Pulmonary artery endothelial cell (primary cell): ENCODE data around the gene BCL2. TPM values are rescaled to one million over a fixed set of nuclear protein-coding genes. Genes with fewer than 3 reads are reported as not detected.

Source experiments
- DNase-seq: peaks from one replicate; pipeline ENCODE4 v3.0.0-alpha.2; 2011; ENCODE audit warnings: low read depth, low spot score
- total RNA-seq: library from RNA; depleted of rRNA; stranded (reverse); fragments of >200 nt; gene quantifications from 2 replicates; pipeline ENCODE4 v1.2.3, GENCODE V29; 2014

Gene BCL2
- total RNA-seq, 1 donor from 2014 or later, result 1.3 TPM

- DNase-seq, result no peak
These were observed 133.6 kb downstream of the BCL2 start for GRCh38 chr18:63185984-63186383.

- no peak for DNase-seq
These were observed 135.4 kb downstream of the BCL2 start for GRCh38 chr18:63183952-63184770.

- DNase-seq, result no peak
These were observed 136.2 kb downstream of the BCL2 start for GRCh38 chr18:63183378-63183777.

- DNase-seq, result no peak
These were observed 136.7 kb downstream of the BCL2 start for GRCh38 chr18:63182861-63183260.

GRCh38 chr18:63182310-63182772 is 137.2 kb downstream of the BCL2 start:
- DNase-seq, result no peak

- DNase-seq, result no peak
These were observed 137.8 kb downstream of the BCL2 start for GRCh38 chr18:63181706-63182309.

- DNase-seq, result no peak
These were observed 138.6 kb downstream of the BCL2 start for GRCh38 chr18:63180971-63181376.

GRCh38 chr18:63180321-63180720 is 139.2 kb downstream of the BCL2 start:
- DNase-seq, result no peak

- no peak for DNase-seq
These were observed 140.1 kb downstream of the BCL2 start for GRCh38 chr18:63179422-63179821.

- no peak for DNase-seq
These were observed 140.6 kb downstream of the BCL2 start for GRCh38 chr18:63178971-63179370.

- no peak for DNase-seq
These were observed 141.4 kb downstream of the BCL2 start for GRCh38 chr18:63177919-63178821.

GRCh38 chr18:63177259-63177658 is 142.3 kb downstream of the BCL2 start:
- no peak for DNase-seq

- no peak for DNase-seq
These were observed 144.3 kb downstream of the BCL2 start for GRCh38 chr18:63175264-63175663.

- no peak for DNase-seq
These were observed 145.6 kb downstream of the BCL2 start for GRCh38 chr18:63173983-63174382.

GRCh38 chr18:63169853-63170252 is 149.7 kb downstream of the BCL2 start:
- DNase-seq, result no peak

- no peak for DNase-seq
These were observed 151.3 kb downstream of the BCL2 start for GRCh38 chr18:63168287-63168686.

- no peak for DNase-seq
These were observed 153.4 kb downstream of the BCL2 start for GRCh38 chr18:63166142-63166541.

GRCh38 chr18:63164396-63164795 is 155.2 kb downstream of the BCL2 start:
- DNase-seq, result no peak

GRCh38 chr18:63162271-63163014 is 157.1 kb downstream of the BCL2 start:
- DNase-seq, result no peak

GRCh38 chr18:63161761-63162195 is 157.8 kb downstream of the BCL2 start:
- DNase-seq, result peak; percentile 26
